Osteocyte (in vitro differentiated cells): Measurements from ENCODE around the gene GALNT7. TPM values are rescaled to one million over a fixed set of nuclear protein-coding genes. Genes with fewer than 3 reads are reported as not detected.
"Not testable (repeated sequence)": the region's sequence is repeated elsewhere in the genome, so short reads cannot be mapped to it uniquely, and the experiment has no call there.

Experiments used
- DNase-seq: peaks from one replicate; pipeline ENCODE4 v3.0.0; 2021; ENCODE audit warnings: mixed read lengths; ENCODE audit not compliant: unreplicated experiment; ENCODE audit errors: extremely low spot score
- H3K27ac Mint-ChIP-seq: one replicate; pipeline ENCODE4 v1.8.0; 2021; ENCODE audit warnings: mild to moderate bottlenecking, mixed read lengths; ENCODE audit not compliant: unreplicated experiment
- H3K27me3 Mint-ChIP-seq: one replicate; pipeline ENCODE4 v1.8.0; 2021; ENCODE audit warnings: mixed read lengths; ENCODE audit not compliant: unreplicated experiment
- H3K36me3 Mint-ChIP-seq: one replicate; pipeline ENCODE4 v1.8.0; 2021; ENCODE audit warnings: mixed read lengths; ENCODE audit not compliant: unreplicated experiment
- H3K4me1 Mint-ChIP-seq: one replicate; pipeline ENCODE4 v1.8.0; 2021; ENCODE audit warnings: mixed read lengths; ENCODE audit not compliant: unreplicated experiment
- H3K4me3 Mint-ChIP-seq: one replicate; pipeline ENCODE4 v1.8.0; 2021; ENCODE audit warnings: mild to moderate bottlenecking, moderate library complexity, mixed read lengths; ENCODE audit not compliant: unreplicated experiment
- H3K9me3 Mint-ChIP-seq: one replicate; pipeline ENCODE4 v1.8.0; 2021; ENCODE audit warnings: mixed read lengths; ENCODE audit not compliant: unreplicated experiment
- total RNA-seq: library from RNA; stranded (reverse); gene quantifications from 2 replicates; pipeline ENCODE4 v1.2.1, GENCODE V29; 2021
- TF ChIP-seq, protein P1 (sequence below): fragments of 200-600 bp; sonication (generic); IDR thresholded peaks from 2 replicates; pipeline ENCODE4 v1.5.0; 2021; ENCODE audit warnings: antibody characterized with exemption, mild to moderate bottlenecking, moderate library complexity

GALNT7 gene
- total RNA-seq, 1 donor from 2014 or later, result 38.5 TPM

GRCh38 chr4:173176010-173176409 is 7.4 kb downstream of the GALNT7 start:
- no peaks in the 10 kb centered on the region for H3K27me3 Mint-ChIP-seq
- no peak overlapping the region for H3K4me3 Mint-ChIP-seq
- H3K36me3 Mint-ChIP-seq, result no peaks in the 10 kb centered on the region
- H3K27ac Mint-ChIP-seq, result no peak overlapping the region
- H3K9me3 Mint-ChIP-seq, result no peaks in the 10 kb centered on the region
- no peak for DNase-seq
- peaks cover 46% of the 10 kb centered on the region for H3K4me1 Mint-ChIP-seq
- TF ChIP-seq, protein P1, sequence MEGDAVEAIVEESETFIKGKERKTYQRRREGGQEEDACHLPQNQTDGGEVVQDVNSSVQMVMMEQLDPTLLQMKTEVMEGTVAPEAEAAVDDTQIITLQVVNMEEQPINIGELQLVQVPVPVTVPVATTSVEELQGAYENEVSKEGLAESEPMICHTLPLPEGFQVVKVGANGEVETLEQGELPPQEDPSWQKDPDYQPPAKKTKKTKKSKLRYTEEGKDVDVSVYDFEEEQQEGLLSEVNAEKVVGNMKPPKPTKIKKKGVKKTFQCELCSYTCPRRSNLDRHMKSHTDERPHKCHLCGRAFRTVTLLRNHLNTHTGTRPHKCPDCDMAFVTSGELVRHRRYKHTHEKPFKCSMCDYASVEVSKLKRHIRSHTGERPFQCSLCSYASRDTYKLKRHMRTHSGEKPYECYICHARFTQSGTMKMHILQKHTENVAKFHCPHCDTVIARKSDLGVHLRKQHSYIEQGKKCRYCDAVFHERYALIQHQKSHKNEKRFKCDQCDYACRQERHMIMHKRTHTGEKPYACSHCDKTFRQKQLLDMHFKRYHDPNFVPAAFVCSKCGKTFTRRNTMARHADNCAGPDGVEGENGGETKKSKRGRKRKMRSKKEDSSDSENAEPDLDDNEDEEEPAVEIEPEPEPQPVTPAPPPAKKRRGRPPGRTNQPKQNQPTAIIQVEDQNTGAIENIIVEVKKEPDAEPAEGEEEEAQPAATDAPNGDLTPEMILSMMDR, result no peak

- Mint-ChIP-seq H3K36me3 (no peaks in the 10 kb centered on the region), H3K4me1 (peaks cover 47% of the 10 kb centered on the region), H3K4me3 (no peak overlapping the region), H3K27ac (no peak overlapping the region), H3K27me3 (no peaks in the 10 kb centered on the region), H3K9me3 (no peaks in the 10 kb centered on the region)
- no peak for DNase-seq
- TF ChIP-seq, protein P1, result no peak
Measured at GRCh38 chr4:173177232-173177631, 8.6 kb downstream of the GALNT7 start.

DNA sequence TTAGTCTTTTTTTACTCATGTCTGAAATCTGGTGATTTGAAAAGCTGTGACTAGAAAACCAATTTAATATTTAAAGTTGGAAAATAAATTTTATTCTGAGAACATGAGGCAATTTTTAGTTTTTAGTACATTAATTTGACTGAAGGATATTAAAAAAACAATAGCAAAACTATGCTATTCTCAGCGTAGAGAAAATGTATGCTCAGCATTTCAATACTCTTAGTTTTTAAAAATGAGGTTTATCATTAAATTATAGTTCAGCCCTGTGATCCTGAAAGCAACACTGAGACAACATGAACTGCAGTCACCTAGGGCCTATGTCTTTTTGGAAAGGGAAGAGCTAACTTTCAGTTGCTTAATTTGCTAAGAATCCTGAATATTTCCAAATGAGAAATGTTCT is 9.5 kb downstream of the GALNT7 start:
- TF ChIP-seq, protein P1, result no peak
- Mint-ChIP-seq H3K4me1 (peaks cover 53% of the 10 kb centered on the region), H3K36me3 (no peaks in the 10 kb centered on the region), H3K9me3 (no peaks in the 10 kb centered on the region), H3K27ac (no peak overlapping the region), H3K4me3 (no peak overlapping the region), H3K27me3 (no peaks in the 10 kb centered on the region)
- DNase-seq, result no peak

DNA sequence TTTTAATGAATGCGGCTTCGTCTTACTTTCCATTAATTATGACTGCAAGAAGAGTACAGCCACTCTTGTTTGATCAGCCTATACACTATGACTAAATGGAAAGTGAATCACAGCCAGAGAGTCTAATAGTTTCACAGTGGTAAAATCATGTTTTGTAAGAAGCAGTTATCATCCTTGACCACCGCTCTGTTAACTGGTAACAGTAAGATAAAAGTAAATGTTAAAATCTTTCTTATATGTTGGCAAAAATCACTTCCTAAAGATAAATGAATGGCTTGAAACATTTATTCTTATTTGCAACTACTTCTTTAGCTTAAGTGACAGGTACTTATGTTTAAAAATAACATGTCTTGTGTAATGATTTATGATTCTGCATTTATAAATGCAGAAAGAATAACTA is 13.2 kb downstream of the GALNT7 start:
- H3K36me3 Mint-ChIP-seq, result no peaks in the 10 kb centered on the region
- TF ChIP-seq, protein P1, result no peak
- H3K27ac Mint-ChIP-seq, result peak overlapping the region; percentile 89
- no peaks in the 10 kb centered on the region for H3K9me3 Mint-ChIP-seq
- H3K4me3 Mint-ChIP-seq, result peak overlapping the region; percentile 35
- no peaks in the 10 kb centered on the region for H3K27me3 Mint-ChIP-seq
- H3K4me1 Mint-ChIP-seq, result peaks cover 65% of the 10 kb centered on the region
- no peak for DNase-seq

GRCh38 chr4:173182403-173182802 is 13.8 kb downstream of the GALNT7 start:
- TF ChIP-seq, protein P1, result no peak
- Mint-ChIP-seq H3K27me3 (no peaks in the 10 kb centered on the region), H3K4me1 (peaks cover 66% of the 10 kb centered on the region), H3K36me3 (no peaks in the 10 kb centered on the region), H3K27ac (peak overlapping the region; percentile 89), H3K4me3 (peak overlapping the region; percentile 16), H3K9me3 (no peaks in the 10 kb centered on the region)
- no peak for DNase-seq

GRCh38 chr4:173183659-173184247 is 15.1 kb downstream of the GALNT7 start:
- peaks cover 72% of the 10 kb centered on the region for H3K4me1 Mint-ChIP-seq
- H3K27me3 Mint-ChIP-seq, H3K36me3 Mint-ChIP-seq, H3K9me3 Mint-ChIP-seq, H3K4me3 Mint-ChIP-seq, H3K27ac Mint-ChIP-seq, DNase-seq: not testable (repeated sequence)
